WTC11 (cell line): ENCODE results near the gene CCR5. TPM values are rescaled to one million over a fixed set of nuclear protein-coding genes. Genes with fewer than 3 reads are reported as not detected.

Source experiments
- ATAC-seq: fragments of 200-7000 bp; cut with Tn5 transposase; 2 replicates; pipeline ENCODE4 v1.10.0; 2021; ENCODE audit warnings: mild to moderate bottlenecking, moderate library complexity
- CTCF ChIA-PET: fragments of 300-600 bp; sonication (Branson Sonifier 250); formaldehyde crosslinking; loops from one replicate; lab custom pipeline; 2021; ENCODE audit warnings: antibody characterized with exemption; lab: Charles Lee
- POLR2A ChIA-PET: fragments of 350-600 bp; sonication (Branson Sonifier 250); formaldehyde crosslinking; loops from one replicate; lab custom pipeline; 2021; ENCODE audit warnings: antibody characterized with exemption; lab: Charles Lee
- DNase-seq: peaks from one replicate; pipeline ENCODE4 v3.0.0; 2021; ENCODE audit warnings: low spot score
- H3K27ac Mint-ChIP-seq: 2 replicates; pipeline ENCODE4 v1.8.0; 2021; ENCODE audit warnings: mixed read lengths
- H3K27me3 Mint-ChIP-seq: 2 replicates; pipeline ENCODE4 v1.8.0; 2021; ENCODE audit warnings: low read depth, mild to moderate bottlenecking, moderate library complexity, mixed read lengths
- H3K36me3 Mint-ChIP-seq: 2 replicates; pipeline ENCODE4 v1.8.0; 2021; ENCODE audit warnings: mixed read lengths
- H3K4me1 Mint-ChIP-seq: 2 replicates; pipeline ENCODE4 v1.8.0; 2022; ENCODE audit warnings: mixed read lengths
- H3K4me3 Mint-ChIP-seq: 2 replicates; pipeline ENCODE4 v1.8.0; 2021; ENCODE audit warnings: mild to moderate bottlenecking, moderate library complexity, mixed read lengths
- H3K9me3 Mint-ChIP-seq: 2 replicates; pipeline ENCODE4 v1.8.0; 2021; ENCODE audit warnings: mixed read lengths
- AFF4 ChIP-seq: sonication (generic); formaldehyde crosslinking; IDR thresholded peaks from 2 replicates; pipeline ENCODE4 v1.8.1; 2023; ENCODE audit warnings: mild to moderate bottlenecking, missing genetic modification reagents, borderline replicate concordance
- ATF6 ChIP-seq: sonication (generic); formaldehyde crosslinking; IDR thresholded peaks from 2 replicates; pipeline ENCODE4 v1.8.1; 2023; ENCODE audit warnings: mild to moderate bottlenecking, missing genetic modification reagents
- CTCF ChIP-seq: fragments of 200-600 bp; IDR thresholded peaks from 2 replicates; pipeline ENCODE4 v1.8.0; 2022; ENCODE audit warnings: antibody characterized with exemption
- FOXP1 ChIP-seq: sonication (generic); formaldehyde crosslinking; IDR thresholded peaks from 2 replicates; pipeline ENCODE4 v1.8.0; 2022; ENCODE audit warnings: missing genetic modification reagents, mild to moderate bottlenecking, moderate library complexity, borderline replicate concordance
- HMGA2 ChIP-seq: fragments of 250-450 bp; sonication (Bioruptor Pico); IDR thresholded peaks from 2 replicates; pipeline ENCODE4 v1.4.0; 2021; ENCODE audit warnings: mild to moderate bottlenecking, moderate library complexity
- IRF1 ChIP-seq: sonication (generic); formaldehyde crosslinking; IDR thresholded peaks from 2 replicates; pipeline ENCODE4 v1.8.0; 2023; ENCODE audit warnings: missing genetic modification reagents
- MLX ChIP-seq: sonication (generic); formaldehyde crosslinking; IDR thresholded peaks from 2 replicates; pipeline ENCODE4 v1.8.1; 2023; ENCODE audit warnings: mild to moderate bottlenecking, missing genetic modification reagents, moderate library complexity
- NFE2L1 ChIP-seq: sonication (generic); formaldehyde crosslinking; IDR thresholded peaks from 2 replicates; pipeline ENCODE4 v1.8.1; 2023; ENCODE audit warnings: missing genetic modification reagents
- NR1H2 ChIP-seq: sonication (generic); formaldehyde crosslinking; IDR thresholded peaks from 2 replicates; pipeline ENCODE4 v1.9.0; 2021; ENCODE audit warnings: mild to moderate bottlenecking, moderate library complexity, missing genetic modification reagents
- PREB ChIP-seq: sonication (generic); formaldehyde crosslinking; IDR thresholded peaks from 2 replicates; pipeline ENCODE4 v1.8.1; 2022; ENCODE audit warnings: mild to moderate bottlenecking, missing genetic modification reagents, moderate library complexity, borderline replicate concordance
- RORB ChIP-seq: fragments of 250-450 bp; sonication (Bioruptor Pico); IDR thresholded peaks from 2 replicates; pipeline ENCODE4 v1.9.0; 2021; ENCODE audit warnings: mild to moderate bottlenecking
- SOX15 ChIP-seq: fragments of 250-450 bp; sonication (Bioruptor Pico); IDR thresholded peaks from 2 replicates; pipeline ENCODE4 v1.9.0; 2021; ENCODE audit warnings: mild to moderate bottlenecking
- TCF7 ChIP-seq: sonication (generic); formaldehyde crosslinking; IDR thresholded peaks from 2 replicates; pipeline ENCODE4 v1.8.0; 2022; ENCODE audit warnings: mild to moderate bottlenecking, low read depth, missing genetic modification reagents, moderate library complexity
- ZMAT4 ChIP-seq: fragments of 250-450 bp; sonication (Bioruptor Pico); IDR thresholded peaks from 2 replicates; pipeline ENCODE4 v1.9.0; 2021; ENCODE audit warnings: mild to moderate bottlenecking
- ZNF281 ChIP-seq: sonication (generic); formaldehyde crosslinking; IDR thresholded peaks from 2 replicates; pipeline ENCODE4 v1.8.0; 2023; ENCODE audit warnings: mild to moderate bottlenecking, missing genetic modification reagents
- ZNF317 ChIP-seq: sonication (generic); formaldehyde crosslinking; IDR thresholded peaks from 2 replicates; pipeline ENCODE4 v1.8.1; 2023; ENCODE audit warnings: low read depth, mild to moderate bottlenecking, moderate library complexity, missing genetic modification reagents, borderline replicate concordance
- ZNF396 ChIP-seq: fragments of 250-450 bp; sonication (Bioruptor Pico); IDR thresholded peaks from 2 replicates; pipeline ENCODE4 v1.8.0; 2021; ENCODE audit warnings: mild to moderate bottlenecking, moderate library complexity, borderline replicate concordance
- ZNF416 ChIP-seq: fragments of 250-450 bp; sonication (Bioruptor Pico); IDR thresholded peaks from 2 replicates; pipeline ENCODE4 v1.9.0; 2021; ENCODE audit warnings: mild to moderate bottlenecking, inconsistent platforms
- ZNF512 ChIP-seq: sonication (generic); formaldehyde crosslinking; IDR thresholded peaks from 2 replicates; pipeline ENCODE4 v1.8.1; 2022; ENCODE audit warnings: missing genetic modification reagents, borderline replicate concordance
- total RNA-seq: library from RNA; stranded (reverse); gene quantifications from 3 replicates; pipeline ENCODE4 v1.2.3, GENCODE V29; 2021

The CCR5 gene
- total RNA-seq, 1 experiment from 2014 or later, result not detected

GRCh38 chr3:46344476-46344875 is 26.3 kb upstream of the CCR5 start:
- Mint-ChIP-seq H3K27ac (no peak overlapping the region), H3K27me3 (peaks cover 3% of the 10 kb centered on the region), H3K4me3 (no peak overlapping the region), H3K4me1 (no peaks in the 10 kb centered on the region), H3K36me3 (peaks cover 24% of the 10 kb centered on the region), H3K9me3 (peaks cover 66% of the 10 kb centered on the region)
- ChIA-PET CTCF (no interaction called here), POLR2A (no interaction called here)
- ATAC-seq (no peak), DNase-seq (no peak)
- TF ChIP-seq RORB, result no peak
- no peak for TF ChIP-seq NFE2L1 (CRISPR knock-in tag)
- no peak for TF ChIP-seq FOXP1
- TF ChIP-seq ATF6 (CRISPR knock-in tag), result no peak
- no peak for TF ChIP-seq ZNF512 (CRISPR knock-in tag)
- no peak for TF ChIP-seq HMGA2 (CRISPR knock-in tag)
- TF ChIP-seq CTCF, result no peak
- TF ChIP-seq ZNF317, result no peak
- no peak for TF ChIP-seq ZNF396 (CRISPR knock-in tag)

- H3K36me3 Mint-ChIP-seq, result peaks cover 16% of the 10 kb centered on the region
- POLR2A ChIA-PET, result no interaction called here
- no peak overlapping the region for H3K4me3 Mint-ChIP-seq
- DNase-seq (no peak), ATAC-seq (no peak)
- H3K9me3 Mint-ChIP-seq, result peaks cover 55% of the 10 kb centered on the region
- H3K4me1 Mint-ChIP-seq, result peaks cover 11% of the 10 kb centered on the region; the same call in 1 of the 2 replicates
- H3K27ac Mint-ChIP-seq, result no peak overlapping the region
- H3K27me3 Mint-ChIP-seq, result peaks cover under 1% of the 10 kb centered on the region
- CTCF ChIA-PET, result no interaction called here
- no peak for TF ChIP-seq ZNF281 (CRISPR knock-in tag)
- TF ChIP-seq ZNF416 (CRISPR knock-in tag), result no peak
- TF ChIP-seq ZMAT4 (CRISPR knock-in tag), result no peak
- no peak for TF ChIP-seq TCF7 (CRISPR knock-in tag)
- TF ChIP-seq SOX15, result no peak
- no peak for TF ChIP-seq PREB (CRISPR knock-in tag)
- TF ChIP-seq NR1H2 (CRISPR knock-in tag), result no peak
- no peak for TF ChIP-seq AFF4
- no peak for TF ChIP-seq RORB
- no peak for TF ChIP-seq IRF1 (CRISPR knock-in tag)
- no peak for TF ChIP-seq ZNF317
- no peak for TF ChIP-seq MLX
Observed at GRCh38 chr3:46348823-46349482, 21.8 kb upstream of the CCR5 start.
